Common myeloid progenitor, CD34-positive (primary cell): ENCODE results near the gene STRIP1.

Experiments
- CTCF ChIA-PET: fragments of 350-600 bp; sonication (Branson Sonifier 250); formaldehyde crosslinking; loops from one replicate; lab custom pipeline; 2021; ENCODE audit warnings: antibody characterized with exemption; lab: Charles Lee
- POLR2A ChIA-PET: fragments of 350-600 bp; sonication (Branson Sonifier 250); formaldehyde crosslinking; loops from one replicate; lab custom pipeline; 2021; ENCODE audit warnings: antibody characterized with exemption; lab: Charles Lee
- DNase-seq, 3 donors: peaks; one replicate each; pipeline versions ENCODE4 v3.0.0 to v3.0.0-alpha.2; 2013
- H3K27ac ChIP-seq, 2 experiments: 1 replicate in 1 of 2; 2 replicates in 1 of 2; pipeline ENCODE4 v1.7.0; 2013; ENCODE audit warnings: inconsistent platforms in 2 of 2, low read length in 2 of 2, mild to moderate bottlenecking in 2 of 2, low read depth in 1 of 2, moderate library complexity in 1 of 2; ENCODE audit not compliant: severe bottlenecking in 2 of 2, insufficient read depth in 1 of 2, poor library complexity in 1 of 2
- H3K27me3 ChIP-seq, 5 experiments: replicated peaks in 2 of 5; 1 replicate in 3 of 5; 2 replicates in 2 of 5; pipeline versions ENCODE4 v1.6.1 to v1.7.0; 2013; ENCODE audit warnings: low read length in 4 of 5, mild to moderate bottlenecking in 2 of 5, moderate library complexity in 2 of 5, inconsistent platforms in 1 of 5; ENCODE audit not compliant: insufficient read depth in 5 of 5, control insufficient read depth in 4 of 5
- H3K36me3 ChIP-seq, 4 experiments: 1 replicate in 2 of 4; 2 replicates in 2 of 4; pipeline versions ENCODE4 v1.6.1 to v1.7.0; 2013; ENCODE audit warnings: low read length in 3 of 4, control low read depth in 1 of 4, mild to moderate bottlenecking in 1 of 4; ENCODE audit not compliant: control insufficient read depth in 4 of 4, insufficient read depth in 4 of 4
- H3K4me1 ChIP-seq, 4 experiments: 1 replicate in 3 of 4; 2 replicates in 1 of 4; pipeline versions ENCODE4 v1.6.1 to v1.7.1; 2013; ENCODE audit warnings: low read length in 3 of 4, mild to moderate bottlenecking in 3 of 4, control low read depth in 1 of 4, inconsistent platforms in 1 of 4, moderate library complexity in 1 of 4; ENCODE audit not compliant: control insufficient read depth in 4 of 4, insufficient read depth in 4 of 4; ENCODE audit errors: control extremely low read depth in 1 of 4
- H3K4me3 ChIP-seq, 7 experiments: 1 replicate in 4 of 7; 2 replicates in 3 of 7; pipeline versions ENCODE4 v1.5.1 to v1.7.0; 2013; ENCODE audit warnings: mild to moderate bottlenecking in 7 of 7, low read length in 6 of 7, moderate library complexity in 6 of 7, inconsistent platforms in 2 of 7, low read depth in 2 of 7, control low read depth in 1 of 7; ENCODE audit not compliant: insufficient read depth in 4 of 7, control insufficient read depth in 1 of 7; ENCODE audit errors: extremely low read depth in 1 of 7
- H3K9me3 ChIP-seq, 5 experiments: 1 replicate in 4 of 5; 2 replicates in 1 of 5; pipeline versions ENCODE4 v1.6.1 to v1.7.1; 2013; ENCODE audit warnings: low read length in 4 of 5, mild to moderate bottlenecking in 2 of 5, inconsistent platforms in 1 of 5, low read depth in 1 of 5, moderate library complexity in 1 of 5; ENCODE audit not compliant: control insufficient read depth in 4 of 5, insufficient read depth in 2 of 5; ENCODE audit errors: control extremely low read depth in 1 of 5
- WGBS: methylation state at CpG from one replicate; pipeline ENCODE4 v1.1.5; 2013; ENCODE audit not compliant: insufficient coverage; 5-methylcytosine and 5-hydroxymethylcytosine counted together

STRIP1 gene

DNA sequence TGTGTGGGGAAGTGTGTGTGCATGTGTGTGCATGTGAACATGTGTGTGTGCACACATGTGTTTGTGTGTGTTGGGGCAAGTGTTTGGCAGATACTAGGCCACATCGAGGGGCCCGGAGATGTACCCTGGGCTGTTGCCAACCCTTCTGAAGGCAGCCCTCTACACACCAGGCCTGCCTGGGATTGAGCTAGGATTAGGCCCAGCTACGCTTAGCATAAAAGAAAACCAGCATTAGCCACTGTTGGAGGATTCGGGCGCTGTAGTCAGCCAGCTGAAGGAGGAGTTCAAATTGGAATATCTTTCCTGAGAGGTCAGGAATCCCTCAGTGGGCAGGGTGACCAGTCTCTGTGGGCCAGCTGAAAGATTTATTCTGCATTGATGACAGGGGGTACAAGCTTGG lies 46.6 kb downstream of the STRIP1 start:
- WGBS: 95% methylated on average over 4 of the region's 5 CpGs
- POLR2A ChIA-PET: no interaction called here
- Histone ChIP-seq H3K9me3 (no peaks in the 10 kb centered on the region), H3K4me3 (no peak overlapping the region), H3K27ac (no peak overlapping the region), H3K4me1 (peaks cover 0 to 20% (median 16%) of the 10 kb centered on the region in 4 experiments), H3K36me3 (no peaks in the 10 kb centered on the region), H3K27me3 (peaks cover 12 to 61% (median 43%) of the 10 kb centered on the region in 5 experiments)
- DNase-seq: no peak
- CTCF ChIA-PET: interaction anchor here (1.0 to 4.4 kb wide), 10 partner anchors 8 to 101 kb away, joined by 3 to 20 read pairs (median 6); partner anchors contain the start of gene ALX3

DNA sequence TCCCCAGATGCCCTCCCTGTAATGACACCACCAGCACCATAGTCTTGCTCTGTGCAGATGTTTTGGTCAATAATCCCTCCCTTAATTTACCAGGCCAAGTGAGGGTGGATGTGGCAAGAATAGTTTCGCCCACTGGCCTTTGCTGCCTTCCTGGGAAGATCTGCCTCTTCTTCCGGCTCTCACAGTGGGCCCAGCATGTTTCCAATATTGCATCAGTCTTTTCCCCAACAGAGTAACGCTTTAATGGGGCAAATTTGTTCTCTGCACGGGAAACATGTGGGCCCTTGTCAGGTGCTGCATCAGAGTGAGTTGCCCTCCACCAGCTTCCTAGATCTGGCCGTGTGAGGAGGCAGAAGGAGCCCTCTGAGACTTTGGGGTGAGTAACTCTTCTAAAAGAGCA lies 48.1 kb downstream of the STRIP1 start:
- ChIA-PET CTCF (interaction anchor here (1.6 to 4.4 kb wide), 5 partner anchors 9 to 34 kb away, joined by 7 to 20 read pairs (median 10); no protein-coding TSS in a partner anchor), POLR2A (no interaction called here)

DNA sequence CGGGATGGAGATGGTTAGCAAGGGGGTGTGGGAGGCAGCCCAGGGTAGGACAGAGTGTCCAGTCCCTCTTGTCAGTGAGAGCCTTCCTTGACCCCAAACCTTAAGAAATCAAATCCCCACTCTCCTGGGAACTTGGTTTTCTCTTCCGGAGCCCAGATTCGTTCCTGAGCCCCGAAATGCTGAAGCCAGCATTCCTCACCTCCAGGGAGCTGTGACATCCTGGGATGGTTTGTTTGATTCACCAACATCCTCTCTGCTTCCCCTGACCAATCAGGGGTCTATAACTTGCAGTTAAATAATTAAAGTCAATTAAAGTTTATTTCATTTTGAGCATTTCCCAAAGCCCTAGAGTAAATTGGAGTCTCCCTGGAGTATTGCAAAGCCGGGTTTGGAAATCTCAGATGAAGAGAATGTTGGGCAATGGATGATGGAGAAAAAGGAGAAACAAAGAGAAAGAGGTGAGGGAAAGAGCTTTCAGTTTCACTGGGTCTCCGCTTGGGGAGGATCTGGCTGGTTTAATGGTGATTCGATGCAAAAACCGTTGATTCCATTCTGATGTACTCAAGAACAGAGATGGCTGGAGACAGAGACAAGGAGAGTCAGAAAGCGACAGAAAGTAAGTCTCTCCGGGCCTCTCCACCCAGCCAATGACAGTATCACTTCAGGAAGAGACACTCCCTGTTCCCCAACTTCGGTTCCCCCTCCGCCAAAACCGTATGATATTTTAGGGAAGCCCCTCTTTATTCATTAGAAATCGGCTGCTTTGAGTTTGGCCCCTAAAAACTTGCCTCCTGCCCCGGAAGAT lies 48.8 kb downstream of the STRIP1 start:
- ChIA-PET CTCF (interaction anchor here (1.0 to 4.4 kb wide), 8 partner anchors 8 to 33 kb away, joined by 3 to 20 read pairs (median 8); no protein-coding TSS in a partner anchor), POLR2A (no interaction called here)
- peaks cover 0 to 20% (median 16%) of the 10 kb centered on the region in 4 experiments for H3K4me1 ChIP-seq
- 0% methylated on average over 10 of the region's 15 CpGs for WGBS
- no peaks in the 10 kb centered on the region for H3K9me3 ChIP-seq
- H3K4me3 ChIP-seq: peak overlapping the region in 6 of 7 experiments; percentile 54 to 80 (median 69)
- H3K36me3 ChIP-seq: no peaks in the 10 kb centered on the region
- peaks cover 12 to 66% (median 49%) of the 10 kb centered on the region in 5 experiments for H3K27me3 ChIP-seq
- DNase-seq: peak in 2 of 3 donors; percentile 49 to 53
- H3K27ac ChIP-seq: no peak overlapping the region

More for the DNA sequence above, 48.1 kb downstream of the STRIP1 start:
- H3K4me1 ChIP-seq: peaks cover 0 to 20% (median 16%) of the 10 kb centered on the region in 4 experiments
- peaks cover 12 to 66% (median 51%) of the 10 kb centered on the region in 5 experiments for H3K27me3 ChIP-seq
- 70% methylated on average over 5 of the region's 5 CpGs for WGBS
- no peak for DNase-seq
- H3K36me3 ChIP-seq: no peaks in the 10 kb centered on the region
- H3K4me3 ChIP-seq: no peak overlapping the region
- H3K9me3 ChIP-seq: no peaks in the 10 kb centered on the region
- no peak overlapping the region for H3K27ac ChIP-seq

DNA sequence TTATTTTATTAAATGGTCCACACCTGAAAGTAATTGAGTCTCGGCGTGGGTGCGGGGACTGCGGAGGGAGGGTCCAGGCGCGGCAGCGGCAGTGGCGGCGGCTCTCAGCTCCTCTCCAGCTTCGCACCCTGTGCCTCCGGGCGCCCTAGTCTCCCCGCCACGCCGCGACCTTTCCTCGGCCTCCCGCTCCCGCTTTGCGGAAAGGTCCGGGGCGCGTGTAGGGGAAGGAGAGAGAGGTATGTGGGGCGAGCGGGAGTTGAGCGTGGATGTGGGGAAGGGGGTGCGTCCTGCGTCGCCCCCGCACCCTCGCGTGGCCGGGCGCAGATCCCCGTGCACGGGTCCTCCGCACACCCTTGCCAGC lies 49.4 kb downstream of the STRIP1 start:
- H3K4me1 ChIP-seq: peaks cover 0 to 20% (median 16%) of the 10 kb centered on the region in 4 experiments
- no peaks in the 10 kb centered on the region for H3K9me3 ChIP-seq
- ChIA-PET POLR2A (no interaction called here), CTCF (interaction anchor here (1.0 to 4.4 kb wide), 5 partner anchors 13 to 28 kb away, joined by 3 to 20 read pairs (median 3); no protein-coding TSS in a partner anchor)
- H3K27me3 ChIP-seq: peaks cover 12 to 66% (median 44%) of the 10 kb centered on the region in 5 experiments
- H3K4me3 ChIP-seq: peak overlapping the region in 6 of 7 experiments; percentile 54 to 80 (median 69)
- no peaks in the 10 kb centered on the region for H3K36me3 ChIP-seq
- H3K27ac ChIP-seq: no peak overlapping the region
- WGBS: 0% methylated on average over 18 of the region's 37 CpGs
- DNase-seq: no peak

DNA sequence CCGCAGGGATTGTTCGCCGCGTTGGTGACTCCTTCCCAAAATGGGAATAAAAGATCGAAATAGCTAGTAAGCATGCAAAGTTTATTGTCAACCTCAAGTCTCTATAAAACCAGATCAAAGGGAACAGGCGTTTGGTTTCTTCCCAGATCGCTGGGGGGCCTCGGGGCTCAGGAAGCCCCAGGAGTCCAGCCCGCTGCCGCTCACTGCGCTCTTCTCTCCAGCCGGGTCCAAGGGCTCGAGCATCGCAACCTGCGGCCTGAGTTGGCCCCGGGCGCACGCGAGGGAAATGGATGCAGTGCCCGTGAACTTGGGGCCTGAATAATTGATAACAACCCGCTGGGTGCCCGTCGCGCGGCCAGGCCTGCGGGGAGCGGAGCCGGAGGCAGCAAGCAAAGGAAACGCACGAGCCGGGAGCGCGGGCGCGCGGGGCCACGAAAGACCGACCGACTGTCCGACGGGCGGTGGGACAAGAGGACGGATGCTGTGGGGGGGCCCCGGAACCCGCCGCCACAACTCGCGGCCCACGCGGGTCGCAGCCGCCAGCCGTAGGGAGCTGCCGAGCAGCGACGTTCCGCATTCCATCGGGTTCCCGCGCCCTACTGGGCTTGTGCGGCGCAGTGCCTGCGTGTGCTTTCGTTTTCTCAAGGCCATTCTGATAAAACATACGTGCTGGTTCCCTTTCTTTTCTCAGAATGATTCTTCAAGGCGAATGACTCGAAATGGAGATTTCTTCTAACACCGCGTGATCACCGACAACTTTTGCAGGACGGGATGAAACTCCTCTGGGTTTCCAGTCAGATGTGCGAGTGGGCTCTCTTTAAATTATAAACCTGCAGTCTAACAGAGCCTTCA lies 50.0 kb downstream of the STRIP1 start:
- WGBS: under 1% methylated on average over 65 of the region's 72 CpGs
- Histone ChIP-seq H3K36me3 (no peaks in the 10 kb centered on the region), H3K4me3 (peak overlapping the region; percentile 48 to 80 (median 68)), H3K27ac (no peak overlapping the region), H3K27me3 (peaks cover 12 to 65% (median 40%) of the 10 kb centered on the region in 5 experiments), H3K9me3 (no peaks in the 10 kb centered on the region), H3K4me1 (peaks cover 0 to 23% (median 18%) of the 10 kb centered on the region in 4 experiments)
- DNase-seq: peak; percentile 71 to 89 (median 86)
- ChIA-PET CTCF (interaction anchor here (1.3 to 4.4 kb wide), 4 partner anchors 13 to 25 kb away, joined by 3 to 20 read pairs (median 6); no protein-coding TSS in a partner anchor), POLR2A (no interaction called here)

DNA sequence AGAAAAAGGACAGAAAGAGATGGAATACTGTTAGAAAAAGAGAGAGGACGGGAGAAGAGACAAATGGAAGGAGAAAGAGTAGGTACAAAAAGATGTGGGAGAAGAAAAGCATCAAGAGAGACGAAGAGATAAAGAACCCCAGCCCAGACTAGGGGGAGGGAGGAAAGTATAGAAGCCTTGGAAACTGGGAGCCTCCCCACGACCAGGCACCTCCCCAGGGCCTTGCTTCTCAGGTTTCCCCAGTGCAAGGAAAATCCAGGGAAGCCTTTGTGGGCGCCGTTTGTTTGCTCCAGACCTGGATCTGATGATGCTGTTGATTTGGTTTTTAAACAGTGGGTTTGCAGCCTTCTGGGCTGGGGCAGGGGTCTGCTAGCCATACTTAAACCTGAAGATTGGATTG lies 51.2 kb downstream of the STRIP1 start:
- Histone ChIP-seq H3K4me3 (no peak overlapping the region), H3K36me3 (no peaks in the 10 kb centered on the region), H3K27me3 (peaks cover 12 to 62% (median 35%) of the 10 kb centered on the region in 5 experiments), H3K4me1 (peaks cover 0 to 27% (median 20%) of the 10 kb centered on the region in 4 experiments), H3K27ac (no peak overlapping the region), H3K9me3 (no peaks in the 10 kb centered on the region)
- 100% methylated on average over 3 of the region's 5 CpGs for WGBS
- POLR2A ChIA-PET: no interaction called here
- CTCF ChIA-PET: interaction anchor here (7.8 kb wide), 1 partner anchor 19 kb away, joined by 176 read pairs; no protein-coding TSS in a partner anchor
- no peak for DNase-seq
